Trophoblast cell (in vitro differentiated cells and primary cell): ENCODE data around the gene PATZ1.
A peak's percentile ranks its signal among the peaks of the same experiment; 100 is the strongest.

ENCODE experiments used
- DNase-seq, 2 donors: peaks; one replicate each; pipeline ENCODE4 v3.0.0-alpha.2; 2016
- H2AFZ ChIP-seq: 2 replicates; pipeline ENCODE4 v1.6.1; 2013; ENCODE audit warnings: low read length, moderate library complexity, mild to moderate bottlenecking; ENCODE audit not compliant: insufficient read depth, poor library complexity
- H2AK5ac ChIP-seq: 2 replicates; pipeline ENCODE4 v1.6.1; 2013; ENCODE audit warnings: mild to moderate bottlenecking, low read length
- H2BK120ac ChIP-seq: 2 replicates; pipeline ENCODE4 v1.6.1; 2013; ENCODE audit warnings: low read length, mild to moderate bottlenecking, moderate library complexity; ENCODE audit not compliant: insufficient read depth, poor library complexity
- H2BK12ac ChIP-seq: 2 replicates; pipeline ENCODE4 v1.6.1; 2013; ENCODE audit warnings: mild to moderate bottlenecking, low read length, moderate library complexity
- H2BK5ac ChIP-seq: 2 replicates; pipeline ENCODE4 v1.6.1; 2013; ENCODE audit warnings: low read length, low read depth, moderate library complexity, mild to moderate bottlenecking; ENCODE audit not compliant: poor library complexity
- H3K14ac ChIP-seq: 2 replicates; pipeline ENCODE4 v1.6.1; 2013; ENCODE audit warnings: mild to moderate bottlenecking, low read length
- H3K18ac ChIP-seq: 2 replicates; pipeline ENCODE4 v1.6.1; 2013; ENCODE audit warnings: mild to moderate bottlenecking, low read length
- H3K23ac ChIP-seq: 2 replicates; pipeline ENCODE4 v1.6.1; 2013; ENCODE audit warnings: low read length
- H3K27ac ChIP-seq: 2 replicates; pipeline ENCODE4 v1.5.1; 2013; ENCODE audit warnings: low read depth, mild to moderate bottlenecking, inconsistent platforms, low read length, moderate library complexity
- H3K27me3 ChIP-seq: 2 replicates; pipeline ENCODE4 v1.6.1; 2013; ENCODE audit warnings: inconsistent platforms, mild to moderate bottlenecking, low read length, moderate library complexity; ENCODE audit not compliant: insufficient read depth
- H3K36me3 ChIP-seq, 2 experiments: 1 replicate in 1 of 2; 2 replicates in 1 of 2; pipeline ENCODE4 v1.6.1; 2013; ENCODE audit warnings: low read length in 2 of 2, mild to moderate bottlenecking in 2 of 2, moderate library complexity in 1 of 2; ENCODE audit not compliant: insufficient read depth in 2 of 2, control insufficient read depth in 1 of 2
- H3K4ac ChIP-seq: 2 replicates; pipeline ENCODE4 v1.6.1; 2013; ENCODE audit warnings: low read depth, mild to moderate bottlenecking, low read length, moderate library complexity
- H3K4me1 ChIP-seq, 2 experiments: 1 replicate in 1 of 2; 2 replicates in 1 of 2; pipeline ENCODE4 v1.6.1; 2013; ENCODE audit warnings: low read length in 2 of 2, mild to moderate bottlenecking in 2 of 2, moderate library complexity in 1 of 2; ENCODE audit not compliant: insufficient read depth in 2 of 2, control insufficient read depth in 1 of 2
- H3K4me2 ChIP-seq: 2 replicates; pipeline ENCODE4 v1.6.1; 2013; ENCODE audit warnings: inconsistent platforms, mild to moderate bottlenecking, low read length, moderate library complexity
- H3K4me3 ChIP-seq: 2 replicates; pipeline ENCODE4 v1.5.1; 2013; ENCODE audit warnings: mild to moderate bottlenecking, low read depth, low read length, inconsistent platforms
- H3K79me1 ChIP-seq: one replicate; pipeline ENCODE4 v1.6.1; 2013; ENCODE audit warnings: low read length
- H3K79me2 ChIP-seq: 2 replicates; pipeline ENCODE4 v1.6.1; 2013; ENCODE audit warnings: low read length, mild to moderate bottlenecking; ENCODE audit not compliant: control insufficient read depth, insufficient read depth, poor library complexity
- H3K9ac ChIP-seq: 2 replicates; pipeline ENCODE4 v1.6.1; 2013; ENCODE audit warnings: mild to moderate bottlenecking, low read length
- H3K9me3 ChIP-seq: 2 replicates; pipeline ENCODE4 v1.6.1; 2013; ENCODE audit warnings: low read depth, mild to moderate bottlenecking, control low read depth, inconsistent platforms, low read length; ENCODE audit not compliant: insufficient read depth
- H4K12ac ChIP-seq: 2 replicates; pipeline ENCODE4 v1.6.1; 2013; ENCODE audit warnings: low read depth, mild to moderate bottlenecking, low read length, moderate library complexity
- H4K8ac ChIP-seq: 2 replicates; pipeline ENCODE4 v1.6.1; 2013; ENCODE audit warnings: low read depth, mild to moderate bottlenecking, low read length, moderate library complexity
- H4K91ac ChIP-seq: one replicate; pipeline ENCODE4 v1.6.1; 2013; ENCODE audit warnings: low read depth, mild to moderate bottlenecking, low read length, moderate library complexity
- WGBS: extraction: QIAGEN DNeasy Blood & Tissue Kit; methylation state at CpG from one replicate; pipeline ENCODE4 v1.1.7; 2013; ENCODE audit warnings: missing lambda C conversion rate; ENCODE audit not compliant: insufficient read length, insufficient coverage; ENCODE audit errors: extremely low coverage; 5-methylcytosine and 5-hydroxymethylcytosine counted together

Gene PATZ1

DNA sequence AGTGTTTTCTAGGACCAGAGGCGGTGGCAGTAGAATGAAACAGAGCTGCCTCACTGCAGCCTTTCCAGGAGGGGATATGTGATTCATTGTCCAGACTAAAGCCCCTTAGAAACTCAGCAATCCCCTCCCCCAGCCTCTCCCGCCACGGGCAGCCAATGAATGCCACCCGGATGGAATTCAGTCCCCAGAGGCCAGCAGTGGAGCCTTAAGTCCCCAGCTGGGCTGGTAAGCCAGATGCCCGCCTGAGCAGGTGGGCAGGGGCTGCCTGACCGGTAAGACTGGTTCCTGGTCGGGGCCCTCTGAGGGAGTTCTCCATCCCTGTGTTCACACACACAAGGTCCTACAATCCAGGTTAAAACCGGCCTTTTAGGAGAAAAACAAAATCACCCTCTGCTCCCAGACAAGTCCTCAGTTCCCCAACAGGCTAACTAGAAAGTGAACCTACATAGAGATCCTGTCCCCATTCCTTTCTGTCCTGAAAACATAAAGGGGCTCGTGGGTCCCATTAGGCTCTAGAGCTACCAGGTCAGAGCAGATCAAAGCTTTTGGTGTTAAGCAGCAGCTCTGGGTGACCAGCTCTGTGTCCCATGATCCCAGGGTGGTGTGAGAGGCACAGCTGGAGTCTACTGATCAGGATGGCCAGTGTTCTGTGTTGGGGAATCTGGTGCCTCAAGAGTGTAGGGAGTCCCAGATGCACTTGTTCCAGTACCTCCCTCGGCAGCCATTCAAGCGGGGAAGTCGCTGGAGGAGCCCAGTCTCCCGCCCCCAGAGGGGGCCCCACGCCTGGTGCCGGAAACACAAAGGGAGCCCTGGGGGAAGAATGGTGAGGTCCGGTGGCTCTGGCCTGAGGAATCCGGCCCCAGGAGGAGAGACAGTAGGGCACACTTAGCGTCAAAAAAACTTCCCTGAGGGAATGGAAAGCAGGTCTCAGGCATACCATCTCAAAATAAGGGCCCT is 2.6 kb downstream of the PATZ1 start:
- Histone ChIP-seq H3K4me2 (peak overlapping the region; percentile 93), H2BK12ac (peak overlapping the region; percentile 93), H4K8ac (peak overlapping the region; percentile 69), H3K4ac (peak overlapping the region; percentile 83), H3K79me1 (peaks cover 39% of the 10 kb centered on the region), H2AFZ (no peak overlapping the region), H3K9me3 (no peaks in the 10 kb centered on the region), H3K4me3 (peak overlapping the region; percentile 53), H4K91ac (peak overlapping the region; percentile 83), H3K27me3 (no peaks in the 10 kb centered on the region), H3K4me1 (peaks cover 29 to 40% of the 10 kb centered on the region in 2 experiments), H4K12ac (peak overlapping the region; percentile 9), H3K9ac (peak overlapping the region; percentile 61), H3K18ac (peak overlapping the region; percentile 73), H3K36me3 (peaks cover 45 to 49% of the 10 kb centered on the region in 2 experiments), H3K27ac (peak overlapping the region; percentile 82), H3K79me2 (peaks cover 33% of the 10 kb centered on the region), H3K23ac (no peak overlapping the region), H2BK120ac (peak overlapping the region; percentile 95), H2BK5ac (peak overlapping the region; percentile 71), H2AK5ac (peak overlapping the region; percentile 80), H3K14ac (peak overlapping the region; percentile 62)
- peak; percentile 75 to 84 for DNase-seq
- no CpG with 5 or more reads among the region's 18 CpGs for WGBS

DNA sequence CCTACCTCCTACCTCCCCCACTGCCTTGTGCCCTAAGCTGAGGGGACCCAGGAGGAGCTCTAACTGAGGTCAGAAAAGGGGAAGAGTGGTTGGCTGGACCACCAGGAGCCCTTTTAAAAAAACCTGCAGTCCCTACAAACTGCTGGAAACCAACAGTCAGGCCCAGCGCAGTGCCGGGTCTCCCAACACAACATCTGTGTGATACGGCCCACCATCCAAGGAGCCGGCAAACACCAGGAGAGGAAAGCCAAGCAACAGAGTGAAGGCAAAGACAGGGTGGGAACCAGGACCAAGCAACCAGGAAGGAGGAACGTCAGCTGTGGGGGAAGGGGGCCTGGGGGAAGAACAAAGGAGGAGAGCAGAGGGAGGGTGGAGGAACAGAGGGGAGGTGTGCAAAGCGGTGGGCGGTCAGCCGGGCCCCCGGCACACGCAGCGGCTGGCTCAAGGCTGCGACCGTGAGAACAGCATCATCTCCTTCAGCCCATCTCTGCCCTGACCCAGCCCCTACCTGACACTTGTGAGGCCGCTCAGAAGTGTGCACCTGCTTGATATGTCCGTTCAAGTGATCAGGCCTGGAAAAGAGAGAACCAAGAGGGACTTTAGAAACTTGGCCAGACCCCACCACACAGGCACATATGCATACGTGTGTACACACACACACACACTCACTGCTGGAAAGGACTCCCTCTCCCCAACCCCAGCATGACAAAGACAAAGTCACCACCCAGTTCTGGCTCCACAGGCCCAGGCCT is 3.6 kb downstream of the PATZ1 start:
- WGBS: no CpG with 5 or more reads among the region's 16 CpGs

DNA sequence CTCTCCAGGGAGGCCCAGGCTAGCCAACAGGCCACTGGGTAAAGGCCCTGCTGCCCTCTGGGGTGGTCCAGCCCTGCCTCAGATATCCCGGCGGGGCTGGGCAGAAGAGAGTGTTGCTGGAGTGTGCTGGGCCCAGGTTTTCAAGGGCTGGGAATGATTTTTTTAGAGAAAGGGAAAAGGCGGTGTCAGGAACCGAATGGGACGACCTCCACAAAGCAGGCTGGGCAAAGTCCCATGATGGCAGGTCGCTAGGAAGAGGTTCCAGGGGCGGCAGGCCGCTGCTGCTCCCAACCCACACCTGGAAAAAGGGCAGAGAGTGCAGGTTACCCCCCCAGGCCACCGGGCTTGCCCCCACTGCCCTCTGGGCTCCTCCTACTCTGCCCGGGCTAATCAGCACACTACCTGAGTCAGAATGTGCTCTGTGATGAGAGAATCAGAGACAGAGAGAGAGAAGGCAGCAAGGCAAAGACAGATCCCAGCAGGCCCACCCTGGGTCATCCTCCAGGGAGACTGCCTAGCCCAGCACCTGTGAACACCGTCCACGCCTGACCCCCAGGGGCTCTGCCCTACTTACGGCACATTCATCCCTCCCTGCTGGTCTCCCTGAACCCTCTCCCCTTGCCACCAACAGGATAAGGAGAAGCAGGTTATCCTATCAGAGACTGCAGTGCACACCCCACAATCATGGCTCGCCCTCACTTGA is 4.6 kb downstream of the PATZ1 start:
- Histone ChIP-seq H3K9ac (no peak overlapping the region), H4K8ac (no peak overlapping the region), H3K27me3 (no peaks in the 10 kb centered on the region), H2BK12ac (no peak overlapping the region), H3K9me3 (no peaks in the 10 kb centered on the region), H3K79me2 (peaks cover 25% of the 10 kb centered on the region), H3K4me2 (no peak overlapping the region), H3K4me3 (no peak overlapping the region), H3K4me1 (peaks cover 29 to 41% of the 10 kb centered on the region in 2 experiments), H4K12ac (no peak overlapping the region), H3K79me1 (peaks cover 31% of the 10 kb centered on the region), H2AK5ac (no peak overlapping the region), H2BK120ac (no peak overlapping the region), H3K27ac (no peak overlapping the region), H3K14ac (no peak overlapping the region), H3K23ac (peak overlapping the region; percentile 33), H2BK5ac (no peak overlapping the region), H2AFZ (no peak overlapping the region), H3K18ac (peak overlapping the region; percentile 4), H3K36me3 (peaks cover 52 to 56% of the 10 kb centered on the region in 2 experiments), H3K4ac (peak overlapping the region; percentile 6), H4K91ac (no peak overlapping the region)
- DNase-seq: no peak
- WGBS: no CpG with 5 or more reads among the region's 14 CpGs

More for the DNA sequence above, 3.6 kb downstream of the PATZ1 start:
- Histone ChIP-seq H3K9me3 (no peaks in the 10 kb centered on the region), H3K4ac (peak overlapping the region; percentile 83), H3K27ac (peak overlapping the region; percentile 82), H2AFZ (peak overlapping the region; percentile 27), H4K12ac (peak overlapping the region; percentile 37), H2BK12ac (peak overlapping the region; percentile 11), H3K27me3 (no peaks in the 10 kb centered on the region), H2BK120ac (peak overlapping the region; percentile 72), H4K91ac (peak overlapping the region; percentile 79), H3K36me3 (peaks cover 50 to 56% of the 10 kb centered on the region in 2 experiments), H3K23ac (no peak overlapping the region), H2BK5ac (peak overlapping the region; percentile 71), H3K9ac (peak overlapping the region; percentile 61), H3K14ac (peak overlapping the region; percentile 62), H3K4me3 (no peak overlapping the region), H3K4me1 (peaks cover 29 to 39% of the 10 kb centered on the region in 2 experiments), H2AK5ac (peak overlapping the region; percentile 80), H4K8ac (peak overlapping the region; percentile 69), H3K4me2 (peak overlapping the region; percentile 93), H3K79me1 (peaks cover 39% of the 10 kb centered on the region), H3K18ac (peak overlapping the region; percentile 73), H3K79me2 (peaks cover 33% of the 10 kb centered on the region)
- no peak for DNase-seq

DNA sequence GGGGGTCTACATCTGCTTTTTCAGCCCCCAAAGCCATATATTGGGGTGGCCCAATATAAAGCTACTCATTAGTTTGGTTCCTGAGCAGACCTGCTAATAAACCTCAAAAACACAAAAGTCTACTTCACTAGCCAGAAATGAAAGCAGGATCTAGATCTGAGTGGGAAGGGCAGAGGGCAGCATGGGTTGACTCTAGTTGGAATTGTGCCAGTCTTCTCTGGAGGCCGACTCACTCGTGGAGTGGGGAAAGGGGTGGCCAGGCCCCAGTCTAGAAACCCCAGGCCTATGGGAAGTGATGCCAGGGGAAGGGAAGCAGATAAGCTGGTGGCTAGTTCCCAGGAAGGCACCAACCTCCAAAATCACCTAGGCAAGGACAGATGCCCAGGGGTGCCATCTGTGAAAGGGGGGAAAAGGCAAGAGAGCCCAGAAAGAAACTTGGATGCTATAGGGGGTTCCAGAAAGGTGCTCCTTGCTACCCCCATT is 5.3 kb downstream of the PATZ1 start:
- H3K27me3 ChIP-seq: no peaks in the 10 kb centered on the region
- peaks cover 22% of the 10 kb centered on the region for H3K79me2 ChIP-seq
- H3K4me3 ChIP-seq: no peak overlapping the region
- H3K9ac ChIP-seq: no peak overlapping the region
- no peak for DNase-seq
- H2AK5ac ChIP-seq: no peak overlapping the region
- H3K4ac ChIP-seq: no peak overlapping the region
- no peak overlapping the region for H3K18ac ChIP-seq
- H4K12ac ChIP-seq: no peak overlapping the region
- no peak overlapping the region for H3K4me2 ChIP-seq
- H3K23ac ChIP-seq: no peak overlapping the region
- H3K4me1 ChIP-seq: peaks cover 29 to 41% of the 10 kb centered on the region in 2 experiments
- no CpG with 5 or more reads among the region's 2 CpGs for WGBS
- H2AFZ ChIP-seq: no peak overlapping the region
- no peak overlapping the region for H4K8ac ChIP-seq
- no peak overlapping the region for H2BK120ac ChIP-seq
- H3K36me3 ChIP-seq: peaks cover 52 to 57% of the 10 kb centered on the region in 2 experiments
- H2BK12ac ChIP-seq: no peak overlapping the region
- peaks cover 27% of the 10 kb centered on the region for H3K79me1 ChIP-seq
- H3K9me3 ChIP-seq: no peaks in the 10 kb centered on the region
- no peak overlapping the region for H3K14ac ChIP-seq
- H2BK5ac ChIP-seq: no peak overlapping the region
- no peak overlapping the region for H3K27ac ChIP-seq
- no peak overlapping the region for H4K91ac ChIP-seq
